Loucy (cell line): ENCODE measurements around the gene NRXN3.

Source experiments
- H2AFZ ChIP-seq: fragments of 200-600 bp; sonication (generic); 2 replicates; pipeline ENCODE4 v1.6.0; 2016; ENCODE audit warnings: antibody characterized with exemption, mild to moderate bottlenecking, low read length, moderate library complexity
- H3F3A ChIP-seq: fragments of 200-600 bp; 2 replicates; pipeline ENCODE4 v1.6.0; 2016; ENCODE audit warnings: antibody characterized with exemption, low read depth, mild to moderate bottlenecking
- H3K27me3 ChIP-seq: fragments of 200-600 bp; sonication (generic); 2 replicates; pipeline ENCODE4 v1.6.1; 2014; ENCODE audit warnings: low read length, mild to moderate bottlenecking; ENCODE audit not compliant: insufficient read depth, poor library complexity, severe bottlenecking
- H3K36me3 ChIP-seq: fragments of 200-600 bp; sonication (generic); 2 replicates; pipeline ENCODE4 v1.6.1; 2016; ENCODE audit warnings: low read length; ENCODE audit not compliant: insufficient read depth
- H3K4me1 ChIP-seq: fragments of 200-600 bp; sonication (generic); 2 replicates; pipeline ENCODE4 v1.5.1; 2014; ENCODE audit warnings: low read length, mild to moderate bottlenecking; ENCODE audit not compliant: insufficient read depth, poor library complexity, severe bottlenecking
- H3K4me2 ChIP-seq: fragments of 200-600 bp; sonication (generic); 2 replicates; pipeline ENCODE4 v1.6.0; 2014; ENCODE audit warnings: antibody characterized with exemption, low read length, low read depth, mild to moderate bottlenecking; ENCODE audit not compliant: poor library complexity, severe bottlenecking
- H3K4me3 ChIP-seq: fragments of 200-600 bp; sonication (generic); 2 replicates; pipeline ENCODE4 v1.5.1; 2014; ENCODE audit warnings: low read length, mild to moderate bottlenecking, mixed read lengths; ENCODE audit not compliant: poor library complexity, severe bottlenecking
- H3K79me2 ChIP-seq: fragments of 200-600 bp; sonication (generic); 2 replicates; pipeline ENCODE4 v1.6.1; 2014; ENCODE audit warnings: low read length; ENCODE audit not compliant: insufficient read depth
- H3K9ac ChIP-seq: fragments of 200-600 bp; sonication (generic); 2 replicates; pipeline ENCODE4 v1.6.0; 2014; ENCODE audit warnings: mild to moderate bottlenecking, low read depth, low read length, moderate library complexity; ENCODE audit not compliant: poor library complexity, severe bottlenecking
- H3K9me2 ChIP-seq: fragments of 200-600 bp; sonication (generic); replicated peaks from 2 replicates; pipeline ENCODE4 v1.6.1; 2016; ENCODE audit warnings: low read depth, low read length, mixed read lengths
- H3K9me3 ChIP-seq: fragments of 200-600 bp; sonication (generic); 2 replicates; pipeline ENCODE4 v1.6.1; 2014; ENCODE audit warnings: mild to moderate bottlenecking, antibody characterized with exemption, low read length, low read depth; ENCODE audit not compliant: insufficient read depth
- H4K20me1 ChIP-seq: fragments of 200-600 bp; sonication (generic); 2 replicates; pipeline ENCODE4 v1.6.0; 2014; ENCODE audit warnings: antibody characterized with exemption, low read length, mild to moderate bottlenecking; ENCODE audit not compliant: insufficient read depth, poor library complexity, severe bottlenecking
- CTCF ChIP-seq: fragments of 200-600 bp; sonication (generic); conservative IDR thresholded peaks from 2 replicates; pipeline ENCODE4 v1.5.1; 2014; ENCODE audit warnings: mild to moderate bottlenecking, antibody characterized with exemption, low read length
- EZH2phosphoT487 ChIP-seq: fragments of 200-600 bp; IDR thresholded peaks from 2 replicates; pipeline ENCODE4 v1.6.1; 2018; ENCODE audit warnings: antibody characterized with exemption, mild to moderate bottlenecking, moderate library complexity, borderline replicate concordance

Gene NRXN3

GRCh38 chr14:78697341-78697740 lies 527.2 kb downstream of the NRXN3 start:
- Histone ChIP-seq H3K4me2 (no peak overlapping the region), H3K79me2 (no peaks in the 10 kb centered on the region), H3K27me3 (no peaks in the 10 kb centered on the region), H3K9ac (no peak overlapping the region), H3K9me2 (no peaks in the 10 kb centered on the region), H4K20me1 (no peaks in the 10 kb centered on the region), H3K4me3 (no peak overlapping the region), H3K36me3 (no peaks in the 10 kb centered on the region), H3K4me1 (no peaks in the 10 kb centered on the region), H3K9me3 (no peaks in the 10 kb centered on the region), H3F3A (no peaks in the 10 kb centered on the region), H2AFZ (no peak overlapping the region)
- TF ChIP-seq EZH2phosphoT487: no peak
- peak; percentile 60 for TF ChIP-seq CTCF

DNA sequence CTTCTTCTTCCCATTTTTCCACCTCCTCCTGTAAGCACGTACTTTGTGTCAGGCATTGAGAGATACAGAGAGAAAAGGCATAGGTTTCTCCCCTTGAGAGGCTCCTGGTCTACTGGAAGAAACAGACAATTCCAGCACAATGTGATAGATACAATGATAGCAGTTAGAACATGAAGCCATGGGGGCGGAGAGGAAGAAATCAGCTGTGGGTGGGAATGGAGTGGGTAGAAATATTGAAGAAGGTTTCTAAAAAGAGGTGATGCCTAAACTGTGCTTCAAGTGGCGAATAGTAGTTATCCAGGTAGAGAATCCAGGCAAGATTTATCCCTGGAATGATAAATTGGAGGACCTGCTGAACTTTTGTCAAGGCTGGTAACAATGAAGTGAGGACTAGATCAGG lies 528.8 kb downstream of the NRXN3 start:
- Histone ChIP-seq H3K4me1 (no peaks in the 10 kb centered on the region), H3K9ac (no peak overlapping the region), H3K36me3 (no peaks in the 10 kb centered on the region), H4K20me1 (no peaks in the 10 kb centered on the region), H3K4me3 (no peak overlapping the region), H3K27me3 (no peaks in the 10 kb centered on the region), H3K9me3 (no peaks in the 10 kb centered on the region), H2AFZ (no peak overlapping the region), H3K4me2 (no peak overlapping the region), H3K9me2 (no peaks in the 10 kb centered on the region), H3K79me2 (no peaks in the 10 kb centered on the region), H3F3A (no peaks in the 10 kb centered on the region)
- TF ChIP-seq EZH2phosphoT487: no peak
- TF ChIP-seq CTCF: no peak

- Histone ChIP-seq H2AFZ (no peak overlapping the region), H3K9me2 (no peaks in the 10 kb centered on the region), H3K27me3 (no peaks in the 10 kb centered on the region), H3K9ac (no peak overlapping the region), H3K4me3 (no peak overlapping the region), H3K4me2 (no peak overlapping the region), H3K36me3 (no peaks in the 10 kb centered on the region), H4K20me1 (no peaks in the 10 kb centered on the region), H3F3A (no peaks in the 10 kb centered on the region), H3K4me1 (no peaks in the 10 kb centered on the region), H3K9me3 (no peaks in the 10 kb centered on the region), H3K79me2 (no peaks in the 10 kb centered on the region)
- no peak for TF ChIP-seq EZH2phosphoT487
- TF ChIP-seq CTCF: no peak
Observed at GRCh38 chr14:78700236-78700635, 530.1 kb downstream of the NRXN3 start.
